ENCODE data around the gene NOL6.
"Not testable (repeated sequence)": the region's sequence is repeated elsewhere in the genome, so short reads cannot be mapped to it uniquely, and the experiment has no call there.

NOL6 gene

DNA sequence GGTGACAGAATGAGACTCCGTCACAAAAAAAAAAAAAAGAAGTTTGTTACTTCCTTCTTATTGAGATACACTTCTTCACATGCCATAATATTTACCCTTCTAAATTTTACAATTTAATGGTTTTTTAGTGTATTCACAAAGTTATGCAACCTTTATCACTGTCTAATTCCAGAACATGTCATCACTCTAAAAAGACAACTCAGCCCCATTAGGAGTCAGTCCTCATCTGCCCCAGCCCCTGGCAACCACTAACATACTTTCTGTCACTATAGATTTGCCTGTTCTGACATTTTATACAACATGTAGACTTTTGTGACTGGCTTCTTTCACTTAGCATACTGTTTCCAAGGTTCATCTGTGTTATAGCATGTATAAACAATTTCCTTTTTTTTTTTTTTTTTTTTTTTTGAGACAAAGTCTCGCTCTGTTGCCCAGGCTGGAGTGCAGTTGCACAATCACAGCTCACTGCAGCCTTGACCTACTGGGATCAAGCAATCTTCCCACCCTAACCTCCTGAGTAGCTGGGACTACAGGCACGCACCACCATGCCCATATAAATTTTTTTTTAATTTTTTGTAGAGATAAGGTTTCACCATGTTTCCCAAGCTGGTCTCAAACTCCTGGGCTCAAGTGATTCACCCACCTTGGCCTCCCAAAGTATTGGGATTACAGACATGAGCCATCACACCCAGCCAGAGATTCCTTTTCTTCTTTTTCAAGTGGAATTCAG, 44.3 kb downstream of the NOL6 start:
- Histone ChIP-seq H3K36me3 (ENCODE audit: control insufficient read depth, low read length) (no peaks in the 10 kb centered on the region), H3K27ac (ENCODE audit: low read depth, low read length) (no peak overlapping the region), H3F3A (ENCODE audit: control insufficient read depth, insufficient read depth) (no peaks in the 10 kb centered on the region), H3K27me3 (ENCODE audit: control insufficient read depth, low read length) (no peaks in the 10 kb centered on the region), H3K4me3 (ENCODE audit: low read length) (no peak overlapping the region), H3K4me2 (ENCODE audit: low read length) (no peak overlapping the region), H3K9me2 (replicated peaks; ENCODE audit: control insufficient read depth, low read length) (no peaks in the 10 kb centered on the region), H3K79me2 (ENCODE audit: control insufficient read depth, low read length) (no peaks in the 10 kb centered on the region), H3K9me3 (ENCODE audit: control insufficient read depth, insufficient read depth, low read length) (no peaks in the 10 kb centered on the region), H4K20me1 (ENCODE audit: control insufficient read depth, insufficient read depth, low read depth, low read length) (no peaks in the 10 kb centered on the region), H3K4me1 (ENCODE audit: control insufficient read depth, low read length) (no peaks in the 10 kb centered on the region)
- TF ChIP-seq, protein P1, sequence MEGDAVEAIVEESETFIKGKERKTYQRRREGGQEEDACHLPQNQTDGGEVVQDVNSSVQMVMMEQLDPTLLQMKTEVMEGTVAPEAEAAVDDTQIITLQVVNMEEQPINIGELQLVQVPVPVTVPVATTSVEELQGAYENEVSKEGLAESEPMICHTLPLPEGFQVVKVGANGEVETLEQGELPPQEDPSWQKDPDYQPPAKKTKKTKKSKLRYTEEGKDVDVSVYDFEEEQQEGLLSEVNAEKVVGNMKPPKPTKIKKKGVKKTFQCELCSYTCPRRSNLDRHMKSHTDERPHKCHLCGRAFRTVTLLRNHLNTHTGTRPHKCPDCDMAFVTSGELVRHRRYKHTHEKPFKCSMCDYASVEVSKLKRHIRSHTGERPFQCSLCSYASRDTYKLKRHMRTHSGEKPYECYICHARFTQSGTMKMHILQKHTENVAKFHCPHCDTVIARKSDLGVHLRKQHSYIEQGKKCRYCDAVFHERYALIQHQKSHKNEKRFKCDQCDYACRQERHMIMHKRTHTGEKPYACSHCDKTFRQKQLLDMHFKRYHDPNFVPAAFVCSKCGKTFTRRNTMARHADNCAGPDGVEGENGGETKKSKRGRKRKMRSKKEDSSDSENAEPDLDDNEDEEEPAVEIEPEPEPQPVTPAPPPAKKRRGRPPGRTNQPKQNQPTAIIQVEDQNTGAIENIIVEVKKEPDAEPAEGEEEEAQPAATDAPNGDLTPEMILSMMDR (IDR thresholded peaks at IDR 0.05; ENCODE audit: low read depth, low read length, poor library complexity, severe bottlenecking): no peak
- no peak for TF ChIP-seq EZH2phosphoT487 (IDR thresholded peaks at IDR 0.05; ENCODE audit: borderline replicate concordance, low read length)

DNA sequence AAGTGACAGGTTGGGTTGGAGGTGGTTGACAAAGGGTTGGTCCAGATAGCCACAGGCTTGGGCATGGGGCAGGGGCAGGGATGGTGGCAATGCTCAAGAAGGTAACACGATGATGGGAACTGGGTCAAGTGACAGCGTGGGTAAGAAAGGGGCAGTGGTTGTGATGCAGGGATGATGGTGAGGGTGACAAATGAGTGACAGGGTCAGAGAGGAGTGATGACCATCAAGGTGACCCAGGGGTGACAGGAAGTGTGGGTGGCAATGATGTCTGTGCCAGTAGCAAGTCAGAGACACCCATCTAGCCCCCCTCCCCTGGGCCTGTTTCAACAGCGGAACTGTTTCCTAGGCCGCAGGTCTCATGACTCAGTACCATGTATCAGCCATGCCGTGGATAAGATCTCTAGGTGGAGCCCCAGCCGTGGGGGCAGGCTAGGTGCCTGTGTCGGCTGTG, 46.9 kb downstream of the NOL6 start:
- Histone ChIP-seq H3K9me3 (ENCODE audit: control insufficient read depth, insufficient read depth, low read length) (no peaks in the 10 kb centered on the region), H3K4me2 (ENCODE audit: low read length) (no peak overlapping the region), H3K4me1 (ENCODE audit: control insufficient read depth, low read length) (no peaks in the 10 kb centered on the region), H3K36me3 (ENCODE audit: control insufficient read depth, low read length) (no peaks in the 10 kb centered on the region), H3K27me3 (ENCODE audit: control insufficient read depth, low read length) (no peaks in the 10 kb centered on the region), H3K9me2 (replicated peaks; ENCODE audit: control insufficient read depth, low read length) (no peaks in the 10 kb centered on the region), H3K4me3 (ENCODE audit: low read length) (no peak overlapping the region), H3K79me2 (ENCODE audit: control insufficient read depth, low read length) (no peaks in the 10 kb centered on the region), H3F3A (ENCODE audit: control insufficient read depth, insufficient read depth) (no peaks in the 10 kb centered on the region), H3K27ac (ENCODE audit: low read depth, low read length) (no peak overlapping the region), H4K20me1 (ENCODE audit: control insufficient read depth, insufficient read depth, low read depth, low read length) (no peaks in the 10 kb centered on the region)
- no peak for TF ChIP-seq EZH2phosphoT487 (IDR thresholded peaks at IDR 0.05; ENCODE audit: borderline replicate concordance, low read length)
- TF ChIP-seq, protein P1 (IDR thresholded peaks at IDR 0.05; ENCODE audit: low read depth, low read length, poor library complexity, severe bottlenecking): no peak

DNA sequence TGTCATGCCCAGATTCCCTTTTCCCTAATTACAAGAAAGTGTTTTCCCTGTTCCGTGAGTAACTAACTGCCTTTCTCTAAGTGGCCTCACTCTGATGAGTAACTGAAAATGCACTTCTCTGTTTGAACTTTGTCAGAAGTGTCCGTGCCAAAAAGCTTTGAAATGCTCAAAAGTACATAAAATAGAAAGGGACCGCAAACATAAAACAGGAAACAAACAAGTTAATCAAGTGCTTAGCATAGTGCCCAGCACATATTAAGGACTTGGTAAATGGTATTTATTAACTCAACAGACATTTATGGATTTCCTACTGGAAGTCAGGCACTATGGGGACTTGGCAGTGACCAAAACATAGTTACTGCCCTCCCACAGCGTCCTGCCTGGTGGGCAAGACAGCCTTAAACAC, 48.6 kb downstream of the NOL6 start:
- H3K4me3 ChIP-seq (ENCODE audit: low read length): no peak overlapping the region
- no peaks in the 10 kb centered on the region for H4K20me1 ChIP-seq (ENCODE audit: control insufficient read depth, insufficient read depth, low read depth, low read length)
- H3K27me3 ChIP-seq (ENCODE audit: control insufficient read depth, low read length): no peaks in the 10 kb centered on the region
- H3K79me2 ChIP-seq (ENCODE audit: control insufficient read depth, low read length): no peaks in the 10 kb centered on the region
- H3K9me2 ChIP-seq (replicated peaks; ENCODE audit: control insufficient read depth, low read length): no peaks in the 10 kb centered on the region
- H3K27ac ChIP-seq (ENCODE audit: low read depth, low read length): no peak overlapping the region
- TF ChIP-seq, protein P1 (IDR thresholded peaks at IDR 0.05; ENCODE audit: low read depth, low read length, poor library complexity, severe bottlenecking): no peak
- TF ChIP-seq EZH2phosphoT487 (IDR thresholded peaks at IDR 0.05; ENCODE audit: borderline replicate concordance, low read length): no peak
- H3K4me2 ChIP-seq (ENCODE audit: low read length): no peak overlapping the region
- H3K4me1 ChIP-seq (ENCODE audit: control insufficient read depth, low read length): no peaks in the 10 kb centered on the region
- no peaks in the 10 kb centered on the region for H3K36me3 ChIP-seq (ENCODE audit: control insufficient read depth, low read length)
- H3K9me3 ChIP-seq (ENCODE audit: control insufficient read depth, insufficient read depth, low read length): no peaks in the 10 kb centered on the region
- H3F3A ChIP-seq (ENCODE audit: control insufficient read depth, insufficient read depth): no peaks in the 10 kb centered on the region

DNA sequence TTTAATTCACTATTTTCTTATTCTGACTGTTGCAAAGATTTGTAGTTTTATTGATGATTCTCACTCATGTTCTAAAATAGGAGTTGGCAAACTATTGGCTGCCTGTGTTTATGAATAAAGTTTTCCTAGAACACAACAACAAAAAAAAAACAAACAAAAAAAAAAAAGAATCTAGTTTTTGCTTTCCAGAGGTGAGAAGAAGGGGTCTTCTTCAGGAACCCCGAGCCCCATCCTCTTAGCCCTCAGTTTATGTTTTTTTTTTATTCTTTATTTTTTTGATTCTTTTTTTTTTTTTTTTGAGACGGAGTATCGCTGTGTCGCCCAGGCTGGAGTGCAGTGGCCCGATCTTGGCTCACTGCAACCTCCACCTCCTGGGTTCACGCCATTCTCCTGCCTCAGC, 49.2 kb downstream of the NOL6 start:
- H3K9me2 ChIP-seq (replicated peaks; ENCODE audit: control insufficient read depth, low read length): not testable (repeated sequence)

DNA sequence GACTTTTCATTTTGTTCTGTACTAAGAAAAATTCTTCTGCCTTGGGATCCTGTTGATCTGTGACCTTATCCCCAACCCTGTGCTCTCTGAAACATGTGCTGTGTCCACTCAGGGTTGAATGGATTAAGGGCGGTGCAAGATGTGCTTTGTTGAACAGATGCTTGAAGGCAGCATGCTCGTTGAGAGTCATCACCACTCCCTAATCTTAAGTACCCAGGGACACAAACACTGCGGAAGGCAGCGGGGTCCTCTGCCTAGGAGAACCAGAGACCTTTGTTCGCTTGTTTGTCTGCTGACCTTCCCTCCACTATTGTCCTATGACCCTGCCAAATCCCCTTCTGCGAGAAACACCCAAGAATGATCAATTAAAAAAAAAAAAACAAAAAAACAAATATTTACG, 49.7 kb downstream of the NOL6 start:
- not testable (repeated sequence) for H3K36me3 ChIP-seq (ENCODE audit: control insufficient read depth, low read length); H3K9me3 ChIP-seq (ENCODE audit: control insufficient read depth, insufficient read depth, low read length); H3K4me2 ChIP-seq (ENCODE audit: low read length); H3K9me2 ChIP-seq (replicated peaks; ENCODE audit: control insufficient read depth, low read length); H3K4me3 ChIP-seq (ENCODE audit: low read length); H3K27ac ChIP-seq (ENCODE audit: low read depth, low read length); H3F3A ChIP-seq (ENCODE audit: control insufficient read depth, insufficient read depth); H3K79me2 ChIP-seq (ENCODE audit: control insufficient read depth, low read length); H3K4me1 ChIP-seq (ENCODE audit: control insufficient read depth, low read length); H3K27me3 ChIP-seq (ENCODE audit: control insufficient read depth, low read length); H4K20me1 ChIP-seq (ENCODE audit: control insufficient read depth, insufficient read depth, low read depth, low read length)

More for the DNA sequence above, 49.2 kb downstream of the NOL6 start:
- not testable (repeated sequence) for H3K9me3 ChIP-seq (ENCODE audit: control insufficient read depth, insufficient read depth, low read length); H3K27ac ChIP-seq (ENCODE audit: low read depth, low read length); H3K79me2 ChIP-seq (ENCODE audit: control insufficient read depth, low read length); H3K4me3 ChIP-seq (ENCODE audit: low read length); H4K20me1 ChIP-seq (ENCODE audit: control insufficient read depth, insufficient read depth, low read depth, low read length); H3F3A ChIP-seq (ENCODE audit: control insufficient read depth, insufficient read depth); H3K4me1 ChIP-seq (ENCODE audit: control insufficient read depth, low read length); H3K27me3 ChIP-seq (ENCODE audit: control insufficient read depth, low read length); H3K4me2 ChIP-seq (ENCODE audit: low read length); H3K36me3 ChIP-seq (ENCODE audit: control insufficient read depth, low read length)

All from DOHH2 (cell line).